ENCODE data around the gene IQCF5. TPM values are rescaled to one million over a fixed set of nuclear protein-coding genes. Genes with fewer than 3 reads are reported as not detected.

IQCF5 gene
- total RNA-seq, 1 experiment from 2014 or later, result not detected

GRCh38 chr3:51887620-51888019, 12.2 kb upstream of the IQCF5 start:
- Mint-ChIP-seq H3K4me1 (ENCODE audit: low read depth, unreplicated experiment) (peaks cover 8% of the 10 kb centered on the region), H3K36me3 (ENCODE audit: insufficient read depth, unreplicated experiment) (no peaks in the 10 kb centered on the region), H3K27me3 (ENCODE audit: unreplicated experiment) (no peaks in the 10 kb centered on the region), H3K27ac (ENCODE audit: unreplicated experiment) (peak overlapping the region; percentile 15), H3K9me3 (ENCODE audit: low read depth, unreplicated experiment) (no peaks in the 10 kb centered on the region), H3K4me3 (ENCODE audit: low read depth, unreplicated experiment) (no peak overlapping the region)
- TF ChIP-seq CTCF (IDR thresholded peaks at IDR 0.05; ENCODE audit: unreplicated experiment), result no peak
- CTCF ChIA-PET, result interaction anchor here (0.7 to 0.9 kb wide), 3 partner anchors 10 to 692 kb away, joined by 3 read pairs; no protein-coding TSS in a partner anchor
- intact Hi-C loops (cut with micrococcal nuclease; ENCODE audit: unreplicated experiment), result no loop called here
- BruUV-seq (replicated peaks), result no TSS peak
- peak; percentile 80 for DNase-seq

GRCh38 chr3:51886447-51886846, 11.0 kb upstream of the IQCF5 start:
- Mint-ChIP-seq H3K27me3 (ENCODE audit: unreplicated experiment) (no peaks in the 10 kb centered on the region), H3K4me1 (ENCODE audit: low read depth, unreplicated experiment) (peaks cover 8% of the 10 kb centered on the region), H3K4me3 (ENCODE audit: low read depth, unreplicated experiment) (no peak overlapping the region), H3K9me3 (ENCODE audit: low read depth, unreplicated experiment) (no peaks in the 10 kb centered on the region), H3K36me3 (ENCODE audit: insufficient read depth, unreplicated experiment) (no peaks in the 10 kb centered on the region), H3K27ac (ENCODE audit: unreplicated experiment) (no peak overlapping the region)
- intact Hi-C loops (cut with micrococcal nuclease; ENCODE audit: unreplicated experiment), result no loop called here
- TF ChIP-seq CTCF (IDR thresholded peaks at IDR 0.05; ENCODE audit: unreplicated experiment), result no peak
- CTCF ChIA-PET, result no interaction called here
- no peak for DNase-seq
- no TSS peak for BruUV-seq (replicated peaks)

- no peak for TF ChIP-seq CTCF (IDR thresholded peaks at IDR 0.05; ENCODE audit: unreplicated experiment)
- Mint-ChIP-seq H3K9me3 (ENCODE audit: low read depth, unreplicated experiment) (no peaks in the 10 kb centered on the region), H3K4me1 (ENCODE audit: low read depth, unreplicated experiment) (peaks cover 4% of the 10 kb centered on the region), H3K4me3 (ENCODE audit: low read depth, unreplicated experiment) (no peak overlapping the region), H3K36me3 (ENCODE audit: insufficient read depth, unreplicated experiment) (no peaks in the 10 kb centered on the region), H3K27ac (ENCODE audit: unreplicated experiment) (no peak overlapping the region), H3K27me3 (ENCODE audit: unreplicated experiment) (no peaks in the 10 kb centered on the region)
- intact Hi-C loops (cut with micrococcal nuclease; ENCODE audit: unreplicated experiment), result no loop called here
- no TSS peak for BruUV-seq (replicated peaks)
- DNase-seq, result no peak
- CTCF ChIA-PET, result no interaction called here
Measured at GRCh38 chr3:51879937-51880336, 4.5 kb upstream of the IQCF5 start.

GRCh38 chr3:51876186-51876585, 785 bp upstream of the IQCF5 start:
- no peak for DNase-seq
- Mint-ChIP-seq H3K27me3 (ENCODE audit: unreplicated experiment) (no peaks in the 10 kb centered on the region), H3K4me1 (ENCODE audit: low read depth, unreplicated experiment) (peaks cover 12% of the 10 kb centered on the region), H3K27ac (ENCODE audit: unreplicated experiment) (no peak overlapping the region), H3K36me3 (ENCODE audit: insufficient read depth, unreplicated experiment) (no peaks in the 10 kb centered on the region), H3K9me3 (ENCODE audit: low read depth, unreplicated experiment) (no peaks in the 10 kb centered on the region), H3K4me3 (ENCODE audit: low read depth, unreplicated experiment) (no peak overlapping the region)
- TF ChIP-seq CTCF (IDR thresholded peaks at IDR 0.05; ENCODE audit: unreplicated experiment), result no peak
- intact Hi-C loops (cut with micrococcal nuclease; ENCODE audit: unreplicated experiment), result no loop called here
- BruUV-seq (replicated peaks), result no TSS peak
- CTCF ChIA-PET, result no interaction called here
